GM21381 (cell line): ENCODE data around the gene RPL13.

Experiments used
- ATAC-seq: cut with Tn5 transposase; IDR thresholded peaks from one replicate; pipeline ENCODE4 v1.9.1; 2021; ENCODE audit warnings: mild to moderate bottlenecking, moderate library complexity; ENCODE audit not compliant: unreplicated experiment

Gene RPL13

DNA sequence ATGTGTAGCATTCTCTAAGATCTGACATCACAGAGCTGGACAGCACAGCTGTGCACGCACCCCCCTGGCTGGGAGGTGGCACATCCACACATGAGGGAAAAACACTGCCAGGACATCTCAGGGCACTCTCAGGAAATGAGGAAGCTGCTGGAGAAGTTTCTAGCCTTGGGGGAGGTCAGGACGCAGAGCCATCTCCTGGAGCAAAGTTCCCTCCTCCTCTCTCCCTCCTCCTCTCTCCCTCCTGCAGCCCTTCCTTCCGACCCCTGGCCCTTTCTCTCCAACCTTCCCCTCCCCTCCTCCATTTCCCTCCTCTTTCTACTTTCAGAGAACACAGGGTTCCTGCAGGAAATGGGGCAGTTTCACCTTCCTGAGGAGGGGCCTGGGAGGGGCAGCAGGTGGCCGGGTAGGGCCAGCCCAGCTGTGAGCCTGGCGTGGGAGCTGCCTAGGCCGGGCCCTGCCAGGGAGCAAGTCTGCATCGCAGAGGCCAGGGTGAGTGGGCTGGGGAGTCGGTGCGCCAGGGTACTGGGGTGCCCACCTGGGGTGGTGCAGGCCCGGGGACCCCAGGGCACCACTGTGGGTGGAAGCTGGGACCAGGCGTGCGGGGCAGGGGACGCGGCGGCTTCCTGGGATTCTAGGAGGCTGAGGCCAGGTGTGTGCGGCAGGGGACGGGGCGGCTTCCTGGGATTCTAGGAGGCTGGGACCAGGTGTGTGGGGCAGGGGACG lies 52.9 kb downstream of the RPL13 start, which contains the start of gene DPEP1:
DPEP1 (plus strand) TSS at position 412 of the 723 bp plus-strand sequence. CDS start 16,769 bp downstream, outside the sequence.
- ATAC-seq, result no peak

DNA sequence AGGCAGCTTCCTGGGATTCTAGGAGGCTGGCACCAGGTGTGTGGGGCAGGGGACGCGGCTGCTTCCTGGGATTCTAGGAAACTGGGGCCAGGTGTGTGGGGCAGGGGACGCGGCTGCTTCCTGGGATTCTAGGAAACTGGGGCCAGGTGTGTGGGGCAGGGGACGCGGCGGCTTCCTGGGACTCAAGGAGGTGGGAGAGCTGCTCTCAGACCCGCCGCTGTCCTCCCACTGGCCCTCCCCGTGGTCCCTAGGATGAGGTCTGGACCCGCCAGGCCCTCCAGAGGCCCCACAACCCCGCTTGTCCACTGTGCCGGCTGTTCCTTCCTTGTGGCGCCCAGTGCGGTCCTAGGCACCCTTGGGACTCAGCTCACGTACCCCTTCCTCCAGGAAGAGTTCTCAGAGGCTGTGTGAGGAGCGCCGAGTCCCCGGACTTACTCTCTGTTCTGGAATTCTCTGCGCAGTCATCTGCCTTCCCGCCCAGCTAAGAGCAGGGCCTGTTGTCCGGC lies 53.5 kb downstream of the RPL13 start:
- no peak for ATAC-seq
